GM18870 (cell line): ENCODE measurements around the gene GNPTAB.
"Not testable (repeated sequence)": the region's sequence is repeated elsewhere in the genome, so short reads cannot be mapped to it uniquely, and the experiment has no call there.

Source experiments
- ATAC-seq: cut with Tn5 transposase; IDR thresholded peaks from one replicate; pipeline ENCODE4 v1.9.1; 2021; ENCODE audit warnings: moderate library complexity; ENCODE audit not compliant: unreplicated experiment

GNPTAB gene

DNA sequence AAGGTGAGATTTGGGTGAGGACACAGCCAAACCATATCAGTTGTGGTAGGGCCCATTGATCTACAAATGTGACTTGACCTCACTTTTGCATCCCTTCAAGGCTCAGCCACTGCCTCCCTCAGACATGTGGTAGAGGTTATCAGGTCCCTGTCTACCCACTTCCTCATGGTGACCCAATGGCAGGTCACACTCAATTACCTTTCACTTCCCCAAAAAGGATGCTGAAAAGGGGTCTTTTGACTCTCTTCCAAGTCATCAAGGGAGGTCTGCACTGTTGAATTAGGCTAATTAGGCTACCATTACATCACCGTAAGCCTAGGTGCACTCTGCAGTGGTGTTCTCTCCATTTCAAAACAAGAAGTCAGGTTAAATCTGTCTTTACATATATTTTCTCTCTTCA is 24.0 kb upstream of the GNPTAB start:
- ATAC-seq, result peak; percentile 40

DNA sequence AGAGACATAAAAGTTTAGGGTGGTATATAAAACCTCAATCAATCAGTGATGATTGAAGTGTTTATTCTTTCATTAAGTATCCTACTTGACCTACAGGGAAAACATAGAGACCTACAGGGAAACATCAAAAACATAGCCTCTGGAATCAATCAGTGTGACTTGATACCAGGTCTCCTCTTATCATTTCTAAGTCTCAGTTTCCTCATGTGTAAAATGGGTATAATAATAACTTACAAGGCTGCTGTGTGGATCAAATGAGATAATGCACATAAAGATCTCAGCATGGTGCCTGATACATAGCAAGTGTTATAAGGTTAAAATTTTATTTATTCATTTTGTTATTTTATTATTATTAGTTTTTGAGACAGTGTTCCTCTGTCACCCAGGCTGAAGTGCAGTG is 22.2 kb upstream of the GNPTAB start:
- no peak for ATAC-seq

DNA sequence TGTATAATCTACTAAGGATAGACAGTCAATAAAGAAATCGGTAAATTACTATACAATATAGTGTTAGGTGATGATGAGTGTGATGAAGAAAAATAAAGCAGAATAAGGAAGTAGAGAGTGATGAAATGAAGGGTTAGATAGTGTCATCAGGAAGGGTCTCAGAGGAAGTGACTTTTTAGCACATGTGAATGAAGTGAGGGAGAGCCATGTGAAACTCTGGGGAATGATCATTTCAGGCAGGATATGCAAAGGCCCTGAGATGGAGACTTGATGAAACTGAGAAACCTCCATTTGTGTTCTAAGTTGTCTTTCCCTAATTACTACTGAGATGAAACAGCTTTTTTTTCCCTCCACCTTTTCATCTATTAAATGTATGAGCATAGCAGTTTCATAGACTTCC is 19.4 kb upstream of the GNPTAB start:
- ATAC-seq, result peak; percentile 39

DNA sequence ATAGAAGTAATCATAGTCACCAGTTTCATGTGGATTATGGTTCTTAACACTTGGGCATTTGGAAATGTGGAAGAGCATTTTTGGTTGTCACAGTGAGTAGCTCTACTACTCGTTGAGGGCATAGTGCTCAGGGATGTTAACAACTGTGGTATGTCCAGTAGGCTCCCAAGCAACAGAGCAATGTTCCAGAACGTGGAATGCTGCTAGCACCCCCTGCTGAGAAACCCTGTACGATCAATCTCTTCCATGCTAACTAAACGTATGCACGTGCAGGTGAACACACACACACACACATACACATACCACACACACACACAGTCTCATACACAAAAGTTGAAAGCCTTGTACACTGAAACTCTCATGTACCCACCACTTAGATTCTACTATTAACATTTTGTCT is 16.6 kb upstream of the GNPTAB start:
- ATAC-seq, result no peak

DNA sequence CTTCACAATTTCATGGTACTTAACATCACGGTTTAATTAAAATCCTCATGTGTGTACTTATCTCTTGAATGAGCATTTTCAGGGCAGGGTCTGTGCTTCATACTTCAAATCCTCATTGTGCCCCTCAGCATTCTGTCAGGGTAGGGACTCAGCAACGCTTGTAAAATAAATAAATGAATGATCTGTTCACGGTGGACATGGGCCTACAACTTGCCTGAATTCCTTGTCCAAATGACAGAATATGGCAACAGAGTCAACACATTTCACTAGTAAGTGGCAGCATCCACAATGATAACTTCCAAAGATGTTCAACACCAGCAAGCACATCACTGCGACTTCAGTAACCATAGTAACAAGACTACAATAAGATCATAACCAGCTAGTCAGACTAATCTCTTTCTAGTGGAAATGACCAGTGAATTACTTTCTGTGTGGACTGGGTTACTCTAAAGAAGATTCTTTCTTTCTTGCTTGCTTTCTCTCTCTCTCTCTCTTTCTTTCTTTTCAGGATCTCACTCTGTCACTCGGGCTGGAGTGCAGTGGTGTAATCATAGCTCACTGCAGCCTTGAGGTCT is 14.5 kb upstream of the GNPTAB start:
- ATAC-seq, result no peak

DNA sequence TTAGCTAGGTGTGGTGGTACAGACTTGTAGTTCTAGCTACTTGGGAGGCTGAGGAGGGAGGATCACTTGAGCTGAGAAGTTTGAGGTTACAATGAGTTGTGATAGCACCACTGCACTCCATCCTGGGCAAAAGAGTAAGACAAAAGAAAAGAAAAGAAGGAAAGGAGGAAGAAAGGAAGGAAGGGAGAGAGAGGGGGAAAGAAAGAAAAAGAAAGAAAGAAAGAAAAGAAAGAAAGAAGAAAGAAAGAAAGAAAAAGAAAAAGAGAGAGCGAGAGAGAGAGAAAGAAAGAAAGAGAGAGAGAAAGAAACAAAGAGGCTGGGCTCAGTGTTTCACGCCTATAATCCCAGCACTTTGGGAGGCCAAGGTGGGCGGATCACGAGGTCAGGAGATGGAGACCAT is 10.3 kb upstream of the GNPTAB start:
- no peak for ATAC-seq

DNA sequence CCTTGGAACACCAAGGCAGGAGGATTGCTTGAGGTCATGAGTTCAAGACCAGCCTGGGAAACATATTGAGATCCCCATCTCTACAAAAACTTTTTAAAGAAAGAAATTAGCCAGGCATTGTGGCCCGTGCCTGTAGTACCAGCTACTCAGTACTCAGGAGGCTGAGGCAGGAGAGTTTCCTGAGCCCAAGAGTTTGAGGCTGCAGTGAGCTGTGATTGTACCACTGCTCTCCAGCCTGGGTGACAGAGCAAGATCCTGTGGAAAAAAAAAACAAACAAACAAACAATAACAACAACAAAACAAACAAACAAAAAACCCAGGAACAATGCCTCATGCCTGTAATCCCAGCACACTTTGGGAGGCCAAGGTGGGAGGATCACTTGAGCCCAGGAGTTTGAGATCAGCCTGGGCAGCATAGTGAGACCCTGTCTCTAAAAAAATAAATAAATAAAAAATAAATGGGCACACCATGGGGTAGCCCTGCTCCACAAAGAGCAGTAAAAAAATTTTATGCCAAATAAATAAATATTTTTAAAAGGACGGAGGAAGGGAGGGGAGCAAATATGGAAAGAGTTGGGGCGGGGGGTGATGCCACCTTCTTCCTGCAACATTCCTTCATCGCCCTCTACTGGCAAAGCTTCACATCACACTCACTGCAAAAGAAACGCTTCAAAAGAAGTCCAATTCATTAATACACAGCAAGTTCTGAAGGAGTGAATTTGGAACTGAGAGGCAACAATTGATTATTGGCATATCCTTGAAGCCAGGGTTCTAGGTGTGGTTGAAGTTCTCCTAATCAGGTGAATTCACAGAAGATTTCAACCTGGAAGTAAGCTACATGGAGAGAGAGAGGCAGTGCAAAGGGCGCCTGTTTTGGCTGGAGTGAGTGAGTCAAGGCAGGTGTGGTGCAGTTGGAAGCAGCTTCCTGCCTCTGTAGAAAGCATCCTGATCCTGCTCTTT is 8.8 kb upstream of the GNPTAB start:
- ATAC-seq, result peak; percentile 50

DNA sequence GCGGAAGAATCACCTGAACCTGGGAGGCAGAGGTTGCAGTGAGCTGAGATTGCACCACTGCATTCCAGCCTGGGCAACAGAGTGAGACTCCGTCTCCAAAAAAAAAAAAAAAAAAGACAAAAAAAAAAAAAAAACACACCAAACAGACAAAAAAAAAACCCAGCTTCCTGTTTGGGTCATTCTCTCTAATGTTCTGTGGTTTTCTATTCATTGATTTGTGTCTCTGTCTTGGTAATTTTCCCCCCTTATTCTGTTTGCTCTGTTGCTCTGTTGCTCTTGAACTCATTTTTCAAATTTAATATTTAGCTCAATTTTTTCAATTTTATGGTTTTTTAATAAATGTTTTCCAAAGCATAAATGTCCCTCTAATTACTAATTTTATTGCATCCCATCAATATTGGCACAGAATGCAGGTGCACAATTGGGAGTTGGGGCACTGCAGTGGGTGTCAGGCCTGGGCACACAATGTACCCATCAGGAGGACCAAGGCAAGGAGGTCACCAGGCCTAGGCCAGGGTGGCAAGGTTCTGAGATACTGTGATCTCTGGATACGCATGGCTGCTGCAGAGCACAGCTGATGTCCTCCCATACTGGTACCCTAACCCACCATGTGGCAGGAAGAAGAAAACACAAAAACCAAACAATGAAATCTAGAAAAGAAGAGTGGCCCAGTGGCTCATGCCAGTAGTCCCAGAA is 8.0 kb upstream of the GNPTAB start:
- ATAC-seq, result peak; percentile 61

DNA sequence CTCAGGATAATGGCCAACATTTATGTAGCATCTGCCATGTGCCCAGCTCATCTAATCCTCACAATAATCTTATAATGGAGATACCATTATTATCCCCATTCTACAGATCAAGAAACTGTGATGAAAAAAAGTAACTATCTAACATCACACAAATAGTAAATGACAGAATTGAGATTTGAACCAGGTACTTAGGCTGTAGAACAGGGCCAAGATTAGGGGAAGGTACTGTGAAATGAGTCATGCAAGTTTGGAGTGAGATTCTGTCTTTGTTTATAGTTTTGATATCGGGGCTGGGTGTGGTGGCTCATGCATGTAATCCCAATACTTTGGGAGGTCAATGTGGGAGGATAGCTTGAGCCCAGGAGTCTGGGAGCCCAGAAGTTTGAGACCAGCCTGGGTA is 1.3 kb upstream of the GNPTAB start:
- ATAC-seq, result no peak

DNA sequence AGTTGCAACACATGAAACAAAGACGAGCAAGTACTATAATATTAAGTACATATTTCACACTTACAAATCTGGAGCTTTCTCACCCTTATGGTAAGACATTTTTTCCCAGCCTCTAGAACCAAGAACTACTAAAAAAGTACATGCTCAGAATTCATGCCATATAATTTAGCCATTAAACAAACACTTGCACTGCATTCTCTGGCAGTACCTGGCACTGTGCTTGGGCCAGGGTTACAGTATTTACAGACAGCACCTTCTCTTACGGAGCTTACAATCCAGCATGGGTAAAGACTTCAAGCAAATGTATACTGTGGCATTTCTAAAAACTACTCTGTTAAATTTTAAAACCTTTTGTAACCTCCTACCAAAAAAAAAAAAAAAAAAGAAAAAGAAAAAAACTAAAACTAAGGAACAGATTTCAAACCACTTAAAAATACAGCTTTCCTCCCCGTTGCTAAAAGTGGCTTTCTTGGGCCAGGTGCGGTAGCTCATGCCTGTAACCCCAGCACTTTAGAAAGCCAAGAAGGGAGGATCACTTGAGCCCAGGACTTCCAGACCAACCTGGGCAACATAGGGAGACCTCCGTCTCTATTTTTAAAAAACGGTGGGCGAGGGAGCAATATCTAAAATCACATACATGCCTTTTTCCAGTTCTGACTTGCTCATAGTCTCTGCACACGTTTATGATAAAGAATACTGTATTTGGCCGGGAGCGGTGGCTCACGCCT is 956 bp downstream of the GNPTAB start:
- ATAC-seq, result peak; percentile 15

DNA sequence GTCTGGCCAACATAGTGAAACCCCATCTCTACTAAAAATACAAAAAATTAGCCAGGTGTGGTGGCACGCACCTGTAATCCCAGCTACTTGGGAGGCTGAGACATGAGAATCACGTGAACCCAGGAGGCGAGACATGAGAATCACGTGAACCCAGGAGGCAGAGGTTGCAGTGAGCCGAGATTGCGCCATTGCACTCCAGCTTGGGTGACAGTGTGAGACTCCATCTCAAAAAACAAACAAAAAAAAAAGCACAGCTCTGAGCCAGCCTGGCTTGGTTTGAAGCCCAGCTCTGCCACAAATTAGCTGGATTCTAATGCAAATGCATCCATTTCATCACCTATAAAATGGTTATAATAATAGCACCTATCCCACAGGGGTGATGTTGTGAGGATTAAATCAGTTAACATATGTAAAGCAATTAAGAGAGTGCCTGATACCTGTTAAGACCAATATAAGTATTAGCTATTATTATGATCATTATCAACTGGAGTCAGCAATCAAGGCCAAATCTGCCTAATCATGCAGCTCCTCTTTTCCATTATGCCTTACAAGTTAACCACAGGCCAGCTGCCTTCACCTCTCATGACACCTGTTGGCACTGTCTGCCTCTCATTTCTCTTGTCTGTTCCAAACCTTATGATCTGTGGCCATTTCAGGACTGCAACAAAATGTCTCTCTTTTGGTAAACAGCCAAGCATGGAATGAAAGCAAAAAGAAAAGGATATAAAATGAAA is 2.1 kb downstream of the GNPTAB start:
- no peak for ATAC-seq

DNA sequence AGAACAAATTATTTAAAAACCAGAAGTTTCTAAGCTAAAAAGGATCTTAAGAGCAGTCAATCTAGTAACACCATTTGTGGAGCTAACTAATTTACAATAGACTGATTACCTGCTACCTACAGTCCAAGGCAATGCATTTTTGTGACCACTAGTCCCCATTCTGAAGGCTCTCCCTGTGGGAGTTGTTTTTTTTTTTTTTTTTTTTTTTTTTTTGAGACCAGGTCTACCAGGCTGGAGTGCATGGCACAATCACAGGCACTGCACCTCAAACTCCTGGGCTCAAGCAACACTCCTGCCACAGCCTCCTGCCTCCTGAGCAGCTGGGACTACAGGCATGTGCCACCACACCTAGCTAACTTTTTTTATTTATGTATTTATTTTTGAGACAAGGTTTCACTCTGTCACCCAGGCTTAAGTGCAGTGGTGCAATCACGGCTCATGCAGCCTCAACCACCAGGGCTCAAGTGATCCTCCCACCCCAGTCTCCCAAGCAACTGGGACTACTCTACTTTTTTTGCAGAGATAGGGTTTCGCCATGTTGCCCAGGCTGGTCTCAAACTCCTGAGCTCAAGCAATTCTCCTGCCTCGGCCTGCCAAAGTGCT is 3.9 kb downstream of the GNPTAB start:
- no peak for ATAC-seq

DNA sequence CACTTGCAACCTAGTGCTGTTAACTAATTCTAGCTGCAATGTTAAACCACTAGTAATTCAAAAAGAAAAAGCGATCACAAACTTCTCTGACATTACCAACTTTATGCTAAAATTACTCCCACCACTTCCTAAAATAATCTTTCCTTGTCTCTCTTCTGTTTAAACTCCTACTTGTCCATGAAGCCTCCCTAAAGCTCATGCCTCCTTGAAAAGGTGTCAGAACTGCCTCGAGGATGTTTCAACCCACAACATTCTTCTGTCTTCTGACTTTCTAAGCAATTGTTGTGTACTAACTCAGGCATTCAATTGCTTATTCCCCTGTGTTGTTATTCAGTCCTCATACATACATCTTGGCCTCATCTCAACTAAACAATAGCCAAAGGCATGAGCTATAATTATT is 5.9 kb downstream of the GNPTAB start:
- ATAC-seq, result no peak

DNA sequence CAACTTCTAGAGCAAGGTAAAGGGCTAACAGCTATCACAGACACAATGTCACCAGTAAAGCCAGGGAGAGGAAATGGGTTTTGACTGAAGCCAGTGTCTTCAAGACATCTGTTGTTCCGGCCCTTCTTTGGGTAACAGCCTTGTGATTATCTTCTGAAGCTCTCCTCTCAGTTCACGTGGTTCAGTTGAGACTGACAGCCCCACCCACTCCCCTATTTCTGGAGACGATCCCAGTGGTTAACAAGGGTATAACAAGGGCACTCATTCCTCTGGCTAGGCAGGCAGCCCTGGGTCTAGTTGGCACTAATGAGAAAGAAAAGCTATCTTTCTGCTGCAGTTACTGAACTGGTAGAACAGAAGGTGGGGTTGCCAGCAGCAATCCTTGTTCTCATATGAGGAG is 6.9 kb downstream of the GNPTAB start:
- ATAC-seq, result peak; percentile 74

DNA sequence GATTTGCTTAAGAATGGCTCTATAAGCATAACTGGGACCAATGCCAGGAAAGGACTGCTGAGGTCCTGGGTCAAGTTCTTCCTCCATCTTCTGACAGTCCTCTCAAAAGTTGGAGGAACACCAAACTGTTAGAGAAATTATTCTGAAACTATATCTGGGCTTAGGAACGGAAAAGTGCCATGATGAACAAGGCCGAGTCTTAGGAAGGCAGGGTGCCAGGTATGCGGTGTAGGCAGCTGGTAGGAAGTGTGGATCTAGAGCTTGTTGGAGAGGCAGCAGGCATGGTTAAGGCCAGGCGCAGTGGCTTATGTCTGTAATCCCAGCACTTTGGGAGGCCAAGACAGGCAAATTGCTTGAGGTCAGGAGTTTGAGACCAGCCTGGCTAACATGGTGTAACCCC is 7.7 kb downstream of the GNPTAB start:
- no peak for ATAC-seq

DNA sequence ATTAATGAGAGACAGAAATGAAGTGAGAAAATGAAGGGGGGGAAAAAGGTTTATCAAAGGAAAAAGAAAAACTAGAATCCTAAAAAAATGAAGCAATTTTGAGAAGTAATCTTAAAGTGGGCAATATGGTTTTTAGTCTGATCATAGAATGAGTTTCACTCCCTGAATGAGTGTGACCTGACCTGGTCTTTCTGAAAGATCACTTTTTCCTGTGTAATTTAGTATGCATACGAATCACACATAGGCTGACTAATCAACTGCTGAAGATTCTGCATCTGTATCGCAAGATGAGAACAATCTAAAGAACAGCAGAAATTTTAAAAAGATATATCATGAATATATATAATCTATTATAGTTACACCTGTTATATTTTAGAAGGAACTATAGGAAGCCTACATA is 11.3 kb downstream of the GNPTAB start:
- peak; percentile 70 for ATAC-seq

DNA sequence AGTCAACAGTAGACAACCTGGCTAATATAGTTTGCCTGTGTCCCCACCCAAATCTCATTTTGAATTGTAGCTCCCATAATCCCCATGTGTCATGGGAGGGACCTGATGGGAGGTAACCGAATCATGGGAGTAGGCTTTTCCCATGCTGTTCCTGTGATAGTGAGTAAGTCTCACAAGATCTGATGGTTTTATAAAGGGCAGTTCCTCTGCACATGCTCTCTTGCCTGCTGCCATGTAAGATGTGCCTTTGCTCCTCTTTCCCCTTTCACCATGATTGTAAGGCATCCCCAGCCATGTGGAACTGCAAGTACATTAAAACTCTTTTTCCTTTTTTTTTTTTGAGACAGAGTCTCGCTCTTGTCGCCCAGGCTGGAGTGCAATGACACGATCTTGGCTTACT is 12.1 kb downstream of the GNPTAB start:
- not testable (repeated sequence) for ATAC-seq

DNA sequence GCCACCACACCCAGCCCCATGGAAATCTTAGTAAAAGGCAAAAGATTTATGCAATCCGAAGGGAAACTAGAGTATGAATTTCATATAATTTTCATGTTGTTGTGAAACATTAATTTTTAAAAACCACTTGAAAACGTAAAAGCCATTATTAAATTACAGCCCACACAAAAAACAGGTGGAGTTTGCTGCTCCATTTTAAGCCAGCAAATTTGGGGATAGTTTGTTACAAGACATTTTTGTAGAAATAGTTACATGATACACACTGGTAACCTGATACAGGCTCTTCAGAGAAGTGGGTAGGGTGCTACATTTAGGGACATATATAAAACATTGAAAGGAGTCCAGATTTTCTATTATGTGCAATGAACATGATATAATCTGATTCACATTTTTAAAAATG is 17.6 kb downstream of the GNPTAB start:
- ATAC-seq, result no peak

DNA sequence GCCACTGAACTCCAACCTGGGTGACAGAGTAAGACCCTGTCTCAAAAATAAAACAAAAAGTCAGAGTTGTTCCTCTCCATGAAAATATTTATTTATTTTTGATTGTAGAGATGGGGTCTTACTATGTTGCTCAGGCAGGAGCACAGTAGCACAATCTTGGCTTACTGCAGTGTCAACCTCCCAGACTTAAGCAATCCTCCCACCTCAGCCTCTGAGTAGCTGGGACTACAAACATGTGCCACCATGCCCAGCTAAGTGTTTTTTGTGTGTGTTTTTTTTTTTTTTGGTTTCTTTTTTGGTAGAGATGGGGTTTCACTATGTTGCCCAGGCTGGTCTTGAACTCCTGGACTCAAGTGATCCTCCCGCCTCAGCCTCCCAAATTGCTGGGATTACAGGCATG is 18.0 kb downstream of the GNPTAB start:
- ATAC-seq, result not testable (repeated sequence)

DNA sequence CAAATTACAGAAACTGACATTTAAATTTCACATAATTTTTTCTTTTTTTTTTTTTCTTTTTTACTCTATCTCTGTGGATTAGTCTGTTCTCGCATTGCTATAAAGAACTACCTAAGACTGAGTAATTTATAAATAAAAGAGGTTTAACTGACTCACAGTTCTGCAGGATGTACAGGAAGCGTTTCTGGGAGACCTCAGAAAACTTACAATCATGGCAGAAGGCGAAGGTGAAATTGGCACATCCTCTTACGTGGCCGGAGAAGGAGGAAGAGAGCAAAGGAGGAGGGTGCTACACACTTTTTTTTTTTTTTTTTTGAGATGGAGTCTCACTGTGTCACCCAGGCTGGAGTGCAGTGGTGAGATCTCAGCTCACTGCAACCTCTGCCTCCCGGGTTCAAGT is 19.4 kb downstream of the GNPTAB start:
- ATAC-seq, result not testable (repeated sequence)
